ENCODE measurements around the gene SLC44A1. TPM values are rescaled to one million over a fixed set of nuclear protein-coding genes. Genes with fewer than 3 reads are reported as not detected.

SLC44A1 gene
- total RNA-seq, 4 donors from 2014 or later = 35.4 to 62.3 (median 48.2) TPM

GRCh38 chr9:105399117-105399516 is 154.7 kb downstream of the SLC44A1 start:
- TF ChIP-seq CTCF (IDR thresholded peaks at IDR 0.05) = no peak
- no peak for DNase-seq (ENCODE audit: low spot score)
- ATAC-seq (ENCODE audit: low FRiP score) = no peak

GRCh38 chr9:105401651-105402050 is 157.2 kb downstream of the SLC44A1 start:
- no peak for ATAC-seq (ENCODE audit: low FRiP score)
- TF ChIP-seq CTCF (IDR thresholded peaks at IDR 0.05) = no peak
- no peak for DNase-seq (ENCODE audit: low spot score)

- DNase-seq (ENCODE audit: low spot score) (no peak), ATAC-seq (ENCODE audit: low FRiP score) (no peak)
- no peak for TF ChIP-seq CTCF (IDR thresholded peaks at IDR 0.05)
Observed at GRCh38 chr9:105403552-105404248, 159.2 kb downstream of the SLC44A1 start.

GRCh38 chr9:105405514-105406131 is 161.2 kb downstream of the SLC44A1 start:
- ATAC-seq (ENCODE audit: low FRiP score) = no peak
- no peak for DNase-seq (ENCODE audit: low spot score)
- TF ChIP-seq CTCF (IDR thresholded peaks at IDR 0.05) = no peak

- ATAC-seq (ENCODE audit: low FRiP score) (no peak), DNase-seq (ENCODE audit: low spot score) (no peak)
- TF ChIP-seq CTCF (IDR thresholded peaks at IDR 0.05) = no peak
Observed at GRCh38 chr9:105406369-105406768, 161.9 kb downstream of the SLC44A1 start.

- ATAC-seq (ENCODE audit: low FRiP score) (no peak), DNase-seq (ENCODE audit: low spot score) (no peak)
- TF ChIP-seq CTCF (IDR thresholded peaks at IDR 0.05) = no peak
Observed at GRCh38 chr9:105413525-105413924, 169.1 kb downstream of the SLC44A1 start.

All from omental fat pad (tissue), 4 donors.